HepG2 (cell line): ENCODE data around the gene TRPC4AP. TPM values are rescaled to one million over a fixed set of nuclear protein-coding genes. Genes with fewer than 3 reads are reported as not detected.

Experiments
- SOX13 ChIP-seq, 3 experiments: fragments of 450-650 bp in 1 of 3; sonication (generic) in 1 of 3; formaldehyde crosslinking in 1 of 3; IDR thresholded peaks in 2 of 3; conservative IDR thresholded peaks in 1 of 3; 2 replicates each; pipeline versions ENCODE4 v1.5.0 to v1.6.1; 2016 to 2020; ENCODE audit warnings: antibody characterized with exemption in 1 of 3, mild to moderate bottlenecking in 1 of 3, missing compliant biosample characterization in 1 of 3, missing genetic modification reagents in 1 of 3, moderate library complexity in 1 of 3
- SSRP1 ChIP-seq: IDR thresholded peaks from 2 replicates; pipeline ENCODE4 v1.6.1; 2016; ENCODE audit warnings: control low read depth
- ZFX ChIP-seq: sonication (generic); formaldehyde crosslinking; IDR thresholded peaks from 2 replicates; pipeline ENCODE4 v1.4.0; 2020; ENCODE audit warnings: mild to moderate bottlenecking, low read depth, missing genetic modification reagents, moderate library complexity
- ZNF335 ChIP-seq: sonication (generic); formaldehyde crosslinking; IDR thresholded peaks from 2 replicates; pipeline ENCODE4 v1.4.0; 2020; ENCODE audit warnings: missing genetic modification reagents
- ZNF552 ChIP-seq: sonication (generic); formaldehyde crosslinking; IDR thresholded peaks from 2 replicates; pipeline ENCODE4 v1.9.0; 2022; ENCODE audit warnings: missing genetic modification reagents, mild to moderate bottlenecking, borderline replicate concordance
- ZNF674 ChIP-seq: sonication (generic); formaldehyde crosslinking; IDR thresholded peaks from 2 replicates; pipeline ENCODE4 v1.5.0; 2020; ENCODE audit warnings: low read depth, mild to moderate bottlenecking, missing genetic modification reagents
- polyA plus RNA-seq, 8 experiments: library from polyadenylated mRNA; depleted of rRNA in 3 of 8; stranded (reverse) in 7 of 8; unstranded in 1 of 8; fragments of >200 nt; fragmentation: Illumina TruSeq in 4 of 8; extraction: Trizol in 4 of 8; gene quantifications; 2 replicates each; pipeline versions ENCODE4 v1.2.1 to v1.2.3, GENCODE V29; 2011 to 2016; ENCODE audit warnings: low read depth in 4 of 8, missing spikeins in 1 of 8, mixed read lengths in 1 of 8; ENCODE audit not compliant: insufficient read depth in 1 of 8
- total RNA-seq, 5 experiments: library from RNA; depleted of rRNA; stranded (reverse); fragments of >200 nt; fragmentation: Illumina TruSeq; extraction: Trizol; gene quantifications; 2 replicates each; pipeline ENCODE4 v1.2.3, GENCODE V29; 2016; ENCODE audit warnings: low read depth in 1 of 5
- TF ChIP-seq, protein P1 (sequence below): sonication (generic); formaldehyde crosslinking; IDR thresholded peaks from 2 replicates; pipeline ENCODE4 v1.5.1; 2020; ENCODE audit warnings: mild to moderate bottlenecking, missing genetic modification reagents, borderline replicate concordance
- TF ChIP-seq, protein P2 (sequence below): sonication (generic); formaldehyde crosslinking; conservative IDR thresholded peaks from 2 replicates; pipeline ENCODE4 v1.4.0; 2020; ENCODE audit warnings: mild to moderate bottlenecking, missing genetic modification reagents, moderate library complexity
- TF ChIP-seq, protein P3 (sequence below): sonication (generic); formaldehyde crosslinking; IDR thresholded peaks from 2 replicates; pipeline ENCODE4 v1.9.0; 2021; ENCODE audit warnings: mild to moderate bottlenecking, missing genetic modification reagents

Gene TRPC4AP
- total and polyA plus RNA-seq, 2 of the 13 experiments (the other 11 are each of a cell fraction or from before 2014, with no cell fraction given) = 136 to 137 TPM

DNA sequence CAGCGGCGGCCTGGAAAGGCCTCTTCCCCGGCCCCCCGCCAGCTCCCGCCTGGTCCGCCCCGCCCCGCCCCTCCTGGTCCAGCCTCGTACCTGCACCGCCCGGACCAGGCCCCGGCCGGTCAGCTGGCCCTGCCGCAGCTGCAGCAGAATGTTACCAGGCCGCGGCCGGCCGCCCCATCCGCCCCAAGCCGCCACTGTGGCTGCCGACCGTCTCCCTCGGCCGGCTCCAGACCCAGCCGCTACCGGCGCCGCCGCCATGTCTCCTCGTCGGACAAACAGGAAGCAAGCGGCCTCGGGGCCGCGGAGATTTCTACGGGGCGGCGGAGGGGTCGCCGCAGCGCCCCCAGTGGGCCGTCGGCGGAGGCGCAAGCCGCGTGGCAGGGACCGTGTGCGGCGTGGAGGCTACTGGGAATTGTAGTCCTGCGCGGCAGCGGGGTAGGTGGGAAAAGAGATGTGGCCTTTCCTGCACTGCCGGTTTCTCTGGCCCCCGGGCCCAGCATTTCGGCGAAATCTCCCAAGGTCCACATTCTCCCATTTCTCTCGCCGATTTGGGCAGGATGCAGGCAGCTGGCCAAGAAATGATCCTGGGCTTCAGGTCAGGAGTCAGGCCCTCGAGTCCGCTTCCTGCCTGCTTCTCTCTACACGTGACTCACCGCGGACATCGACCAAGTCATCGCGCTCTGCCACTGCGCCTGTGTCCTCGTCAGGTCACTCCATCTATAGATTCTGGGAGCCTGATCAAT is at the start of gene TRPC4AP (continued):
- peak; percentile 48 for TF ChIP-seq ZNF674
- TF ChIP-seq ZNF335 (CRISPR knock-in tag) = peak; percentile 96
- TF ChIP-seq SSRP1 (CRISPR knock-in tag) = no peak
- TF ChIP-seq, protein P1, sequence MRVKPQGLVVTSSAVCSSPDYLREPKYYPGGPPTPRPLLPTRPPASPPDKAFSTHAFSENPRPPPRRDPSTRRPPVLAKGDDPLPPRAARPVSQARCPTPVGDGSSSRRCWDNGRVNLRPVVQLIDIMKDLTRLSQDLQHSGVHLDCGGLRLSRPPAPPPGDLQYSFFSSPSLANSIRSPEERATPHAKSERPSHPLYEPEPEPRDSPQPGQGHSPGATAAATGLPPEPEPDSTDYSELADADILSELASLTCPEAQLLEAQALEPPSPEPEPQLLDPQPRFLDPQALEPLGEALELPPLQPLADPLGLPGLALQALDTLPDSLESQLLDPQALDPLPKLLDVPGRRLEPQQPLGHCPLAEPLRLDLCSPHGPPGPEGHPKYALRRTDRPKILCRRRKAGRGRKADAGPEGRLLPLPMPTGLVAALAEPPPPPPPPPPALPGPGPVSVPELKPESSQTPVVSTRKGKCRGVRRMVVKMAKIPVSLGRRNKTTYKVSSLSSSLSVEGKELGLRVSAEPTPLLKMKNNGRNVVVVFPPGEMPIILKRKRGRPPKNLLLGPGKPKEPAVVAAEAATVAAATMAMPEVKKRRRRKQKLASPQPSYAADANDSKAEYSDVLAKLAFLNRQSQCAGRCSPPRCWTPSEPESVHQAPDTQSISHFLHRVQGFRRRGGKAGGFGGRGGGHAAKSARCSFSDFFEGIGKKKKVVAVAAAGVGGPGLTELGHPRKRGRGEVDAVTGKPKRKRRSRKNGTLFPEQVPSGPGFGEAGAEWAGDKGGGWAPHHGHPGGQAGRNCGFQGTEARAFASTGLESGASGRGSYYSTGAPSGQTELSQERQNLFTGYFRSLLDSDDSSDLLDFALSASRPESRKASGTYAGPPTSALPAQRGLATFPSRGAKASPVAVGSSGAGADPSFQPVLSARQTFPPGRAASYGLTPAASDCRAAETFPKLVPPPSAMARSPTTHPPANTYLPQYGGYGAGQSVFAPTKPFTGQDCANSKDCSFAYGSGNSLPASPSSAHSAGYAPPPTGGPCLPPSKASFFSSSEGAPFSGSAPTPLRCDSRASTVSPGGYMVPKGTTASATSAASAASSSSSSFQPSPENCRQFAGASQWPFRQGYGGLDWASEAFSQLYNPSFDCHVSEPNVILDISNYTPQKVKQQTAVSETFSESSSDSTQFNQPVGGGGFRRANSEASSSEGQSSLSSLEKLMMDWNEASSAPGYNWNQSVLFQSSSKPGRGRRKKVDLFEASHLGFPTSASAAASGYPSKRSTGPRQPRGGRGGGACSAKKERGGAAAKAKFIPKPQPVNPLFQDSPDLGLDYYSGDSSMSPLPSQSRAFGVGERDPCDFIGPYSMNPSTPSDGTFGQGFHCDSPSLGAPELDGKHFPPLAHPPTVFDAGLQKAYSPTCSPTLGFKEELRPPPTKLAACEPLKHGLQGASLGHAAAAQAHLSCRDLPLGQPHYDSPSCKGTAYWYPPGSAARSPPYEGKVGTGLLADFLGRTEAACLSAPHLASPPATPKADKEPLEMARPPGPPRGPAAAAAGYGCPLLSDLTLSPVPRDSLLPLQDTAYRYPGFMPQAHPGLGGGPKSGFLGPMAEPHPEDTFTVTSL (CRISPR knock-in tag) = peak; percentile 54
- TF ChIP-seq SOX13 (IDR thresholded peaks at IDR 0.05) = no peak; the same call in 1 of the 2 replicates
- peak in 1 of 2 experiments; percentile 56; a peak in 2 of 4 replicates for TF ChIP-seq SOX13 (CRISPR knock-in tag; conservative IDR thresholded peaks at IDR 0.05 in 1 of 2, IDR thresholded peaks at IDR 0.05 in 1 of 2)
- TF ChIP-seq, protein P2, sequence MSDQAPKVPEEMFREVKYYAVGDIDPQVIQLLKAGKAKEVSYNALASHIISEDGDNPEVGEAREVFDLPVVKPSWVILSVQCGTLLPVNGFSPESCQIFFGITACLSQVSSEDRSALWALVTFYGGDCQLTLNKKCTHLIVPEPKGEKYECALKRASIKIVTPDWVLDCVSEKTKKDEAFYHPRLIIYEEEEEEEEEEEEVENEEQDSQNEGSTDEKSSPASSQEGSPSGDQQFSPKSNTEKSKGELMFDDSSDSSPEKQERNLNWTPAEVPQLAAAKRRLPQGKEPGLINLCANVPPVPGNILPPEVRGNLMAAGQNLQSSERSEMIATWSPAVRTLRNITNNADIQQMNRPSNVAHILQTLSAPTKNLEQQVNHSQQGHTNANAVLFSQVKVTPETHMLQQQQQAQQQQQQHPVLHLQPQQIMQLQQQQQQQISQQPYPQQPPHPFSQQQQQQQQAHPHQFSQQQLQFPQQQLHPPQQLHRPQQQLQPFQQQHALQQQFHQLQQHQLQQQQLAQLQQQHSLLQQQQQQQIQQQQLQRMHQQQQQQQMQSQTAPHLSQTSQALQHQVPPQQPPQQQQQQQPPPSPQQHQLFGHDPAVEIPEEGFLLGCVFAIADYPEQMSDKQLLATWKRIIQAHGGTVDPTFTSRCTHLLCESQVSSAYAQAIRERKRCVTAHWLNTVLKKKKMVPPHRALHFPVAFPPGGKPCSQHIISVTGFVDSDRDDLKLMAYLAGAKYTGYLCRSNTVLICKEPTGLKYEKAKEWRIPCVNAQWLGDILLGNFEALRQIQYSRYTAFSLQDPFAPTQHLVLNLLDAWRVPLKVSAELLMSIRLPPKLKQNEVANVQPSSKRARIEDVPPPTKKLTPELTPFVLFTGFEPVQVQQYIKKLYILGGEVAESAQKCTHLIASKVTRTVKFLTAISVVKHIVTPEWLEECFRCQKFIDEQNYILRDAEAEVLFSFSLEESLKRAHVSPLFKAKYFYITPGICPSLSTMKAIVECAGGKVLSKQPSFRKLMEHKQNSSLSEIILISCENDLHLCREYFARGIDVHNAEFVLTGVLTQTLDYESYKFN (CRISPR knock-in tag) = peak; percentile 51
- TF ChIP-seq ZNF552 (CRISPR knock-in tag) = peak; percentile 61
- TF ChIP-seq, protein P3, sequence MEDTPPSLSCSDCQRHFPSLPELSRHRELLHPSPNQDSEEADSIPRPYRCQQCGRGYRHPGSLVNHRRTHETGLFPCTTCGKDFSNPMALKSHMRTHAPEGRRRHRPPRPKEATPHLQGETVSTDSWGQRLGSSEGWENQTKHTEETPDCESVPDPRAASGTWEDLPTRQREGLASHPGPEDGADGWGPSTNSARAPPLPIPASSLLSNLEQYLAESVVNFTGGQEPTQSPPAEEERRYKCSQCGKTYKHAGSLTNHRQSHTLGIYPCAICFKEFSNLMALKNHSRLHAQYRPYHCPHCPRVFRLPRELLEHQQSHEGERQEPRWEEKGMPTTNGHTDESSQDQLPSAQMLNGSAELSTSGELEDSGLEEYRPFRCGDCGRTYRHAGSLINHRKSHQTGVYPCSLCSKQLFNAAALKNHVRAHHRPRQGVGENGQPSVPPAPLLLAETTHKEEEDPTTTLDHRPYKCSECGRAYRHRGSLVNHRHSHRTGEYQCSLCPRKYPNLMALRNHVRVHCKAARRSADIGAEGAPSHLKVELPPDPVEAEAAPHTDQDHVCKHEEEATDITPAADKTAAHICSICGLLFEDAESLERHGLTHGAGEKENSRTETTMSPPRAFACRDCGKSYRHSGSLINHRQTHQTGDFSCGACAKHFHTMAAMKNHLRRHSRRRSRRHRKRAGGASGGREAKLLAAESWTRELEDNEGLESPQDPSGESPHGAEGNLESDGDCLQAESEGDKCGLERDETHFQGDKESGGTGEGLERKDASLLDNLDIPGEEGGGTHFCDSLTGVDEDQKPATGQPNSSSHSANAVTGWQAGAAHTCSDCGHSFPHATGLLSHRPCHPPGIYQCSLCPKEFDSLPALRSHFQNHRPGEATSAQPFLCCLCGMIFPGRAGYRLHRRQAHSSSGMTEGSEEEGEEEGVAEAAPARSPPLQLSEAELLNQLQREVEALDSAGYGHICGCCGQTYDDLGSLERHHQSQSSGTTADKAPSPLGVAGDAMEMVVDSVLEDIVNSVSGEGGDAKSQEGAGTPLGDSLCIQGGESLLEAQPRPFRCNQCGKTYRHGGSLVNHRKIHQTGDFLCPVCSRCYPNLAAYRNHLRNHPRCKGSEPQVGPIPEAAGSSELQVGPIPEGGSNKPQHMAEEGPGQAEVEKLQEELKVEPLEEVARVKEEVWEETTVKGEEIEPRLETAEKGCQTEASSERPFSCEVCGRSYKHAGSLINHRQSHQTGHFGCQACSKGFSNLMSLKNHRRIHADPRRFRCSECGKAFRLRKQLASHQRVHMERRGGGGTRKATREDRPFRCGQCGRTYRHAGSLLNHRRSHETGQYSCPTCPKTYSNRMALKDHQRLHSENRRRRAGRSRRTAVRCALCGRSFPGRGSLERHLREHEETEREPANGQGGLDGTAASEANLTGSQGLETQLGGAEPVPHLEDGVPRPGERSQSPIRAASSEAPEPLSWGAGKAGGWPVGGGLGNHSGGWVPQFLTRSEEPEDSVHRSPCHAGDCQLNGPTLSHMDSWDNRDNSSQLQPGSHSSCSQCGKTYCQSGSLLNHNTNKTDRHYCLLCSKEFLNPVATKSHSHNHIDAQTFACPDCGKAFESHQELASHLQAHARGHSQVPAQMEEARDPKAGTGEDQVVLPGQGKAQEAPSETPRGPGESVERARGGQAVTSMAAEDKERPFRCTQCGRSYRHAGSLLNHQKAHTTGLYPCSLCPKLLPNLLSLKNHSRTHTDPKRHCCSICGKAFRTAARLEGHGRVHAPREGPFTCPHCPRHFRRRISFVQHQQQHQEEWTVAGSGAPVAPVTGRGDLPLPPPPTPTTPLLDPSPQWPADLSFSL = no peak; the same call in 1 of the 2 replicates
- TF ChIP-seq ZFX (CRISPR knock-in tag) = peak; percentile 99
